Activated naive CD4-positive, alpha-beta T cell treated with anti-CD3 and anti-CD28 coated beads, Interleukin-2, amount 50 U/mL, for 72 hours (primary cell): ENCODE measurements around the gene SYCP2L. TPM values are rescaled to one million over a fixed set of nuclear protein-coding genes. Genes with fewer than 3 reads are reported as not detected.

Source experiments
- ATAC-seq, 2 donors: fragments of 150-1000 bp; cut with Tn5 transposase; 2 replicates each; pipeline ENCODE4 v1.10.0; 2021; ENCODE audit warnings: mild to moderate bottlenecking in 2 of 2, moderate library complexity in 2 of 2
- DNase-seq, 2 donors: peaks; one replicate each; pipeline ENCODE4 v3.0.0; 2021 to 2022; ENCODE audit warnings: low spot score in 2 of 2
- H3K27ac Mint-ChIP-seq, 2 donors: one replicate each; pipeline ENCODE4 v1.8.0; 2022; ENCODE audit warnings: mild to moderate bottlenecking in 2 of 2, mixed read lengths in 2 of 2
- H3K36me3 Mint-ChIP-seq, 2 donors: one replicate each; pipeline ENCODE4 v1.8.0; 2022; ENCODE audit warnings: mixed read lengths in 2 of 2
- H3K9me3 Mint-ChIP-seq, 2 donors: one replicate each; pipeline ENCODE4 v1.8.0; 2022; ENCODE audit warnings: mixed read lengths in 2 of 2
- total RNA-seq, 2 donors: library from RNA; stranded (reverse); gene quantifications; one replicate each; pipeline ENCODE4 v1.2.3, GENCODE V29; 2022

SYCP2L gene
- total RNA-seq, 2 donors from 2014 or later = 0.39 to 0.71 TPM

GRCh38 chr6:11008821-11009220, 122.0 kb downstream of the SYCP2L start:
- Mint-ChIP-seq H3K27ac (no peak overlapping the region), H3K36me3 (no peaks in the 10 kb centered on the region), H3K9me3 (no peaks in the 10 kb centered on the region)
- DNase-seq = no peak
- ATAC-seq = no peak

DNA sequence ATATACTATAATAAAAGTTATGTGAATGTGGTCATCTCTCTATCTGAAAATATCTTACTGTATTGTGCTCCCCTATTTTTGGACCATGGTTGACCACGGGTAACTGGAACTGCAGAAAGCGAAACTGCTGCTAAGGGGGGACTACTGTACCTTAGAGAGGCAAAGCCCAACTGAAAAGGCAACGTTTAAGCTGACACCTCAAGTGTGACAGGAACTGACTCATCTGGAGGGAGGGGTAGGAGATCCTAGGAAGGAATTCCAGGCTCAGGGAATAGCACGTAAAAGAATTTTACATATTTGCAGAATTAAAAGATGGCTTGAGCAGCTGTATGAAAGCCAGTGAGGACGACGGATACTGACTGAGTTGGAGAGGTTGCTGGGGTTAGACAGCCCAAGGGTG, 122.5 kb downstream of the SYCP2L start:
- DNase-seq (no peak), ATAC-seq (no peak)
- Mint-ChIP-seq H3K27ac (no peak overlapping the region), H3K36me3 (no peaks in the 10 kb centered on the region), H3K9me3 (no peaks in the 10 kb centered on the region)

DNA sequence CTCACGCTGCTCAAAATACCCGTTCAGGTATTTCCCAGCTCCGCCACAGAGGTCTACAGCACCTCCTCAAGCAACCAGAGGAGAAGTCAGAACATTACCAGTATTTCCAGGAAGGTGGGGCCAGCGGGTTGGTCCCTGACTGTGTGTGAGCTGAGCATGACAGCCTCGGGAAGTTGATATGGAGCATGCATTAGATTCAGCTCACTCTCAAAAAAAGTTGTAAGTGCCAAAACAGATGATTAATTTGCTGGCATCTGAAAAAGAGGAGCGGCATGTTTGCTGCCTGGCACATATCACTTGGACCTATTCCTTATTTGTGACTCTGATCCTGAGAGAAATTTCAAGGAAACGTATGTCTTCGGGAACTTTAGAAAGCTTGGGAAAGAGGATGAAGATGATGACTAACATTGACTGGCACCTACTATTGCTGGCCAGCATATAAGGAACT, 125.0 kb downstream of the SYCP2L start:
- Mint-ChIP-seq H3K36me3 (no peaks in the 10 kb centered on the region), H3K9me3 (no peaks in the 10 kb centered on the region), H3K27ac (no peak overlapping the region)
- no peak for ATAC-seq
- no peak for DNase-seq

DNA sequence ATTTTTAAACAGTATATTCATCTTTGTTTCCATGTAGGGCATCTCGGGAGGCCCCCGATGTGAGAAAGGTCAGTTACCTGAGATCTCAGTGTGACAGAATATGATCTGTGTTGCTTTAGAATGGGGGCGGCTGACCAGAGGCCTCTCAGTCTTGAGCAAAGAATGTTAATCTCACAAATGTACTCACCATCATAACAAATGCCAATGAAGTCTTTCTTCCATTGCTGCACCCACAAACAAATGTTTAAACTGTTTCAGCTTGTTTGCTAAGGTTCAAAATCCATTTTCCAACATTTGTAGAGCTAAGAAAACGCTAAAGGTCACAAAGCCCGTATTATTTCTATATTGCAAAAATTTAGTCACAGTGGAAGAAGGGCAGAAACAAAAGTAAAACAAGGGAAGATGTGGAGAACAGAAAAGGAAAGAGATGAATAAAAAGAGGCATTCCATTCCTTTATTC, 125.5 kb downstream of the SYCP2L start:
- Mint-ChIP-seq H3K36me3 (no peaks in the 10 kb centered on the region), H3K27ac (no peak overlapping the region), H3K9me3 (no peaks in the 10 kb centered on the region)
- no peak for ATAC-seq
- no peak for DNase-seq

DNA sequence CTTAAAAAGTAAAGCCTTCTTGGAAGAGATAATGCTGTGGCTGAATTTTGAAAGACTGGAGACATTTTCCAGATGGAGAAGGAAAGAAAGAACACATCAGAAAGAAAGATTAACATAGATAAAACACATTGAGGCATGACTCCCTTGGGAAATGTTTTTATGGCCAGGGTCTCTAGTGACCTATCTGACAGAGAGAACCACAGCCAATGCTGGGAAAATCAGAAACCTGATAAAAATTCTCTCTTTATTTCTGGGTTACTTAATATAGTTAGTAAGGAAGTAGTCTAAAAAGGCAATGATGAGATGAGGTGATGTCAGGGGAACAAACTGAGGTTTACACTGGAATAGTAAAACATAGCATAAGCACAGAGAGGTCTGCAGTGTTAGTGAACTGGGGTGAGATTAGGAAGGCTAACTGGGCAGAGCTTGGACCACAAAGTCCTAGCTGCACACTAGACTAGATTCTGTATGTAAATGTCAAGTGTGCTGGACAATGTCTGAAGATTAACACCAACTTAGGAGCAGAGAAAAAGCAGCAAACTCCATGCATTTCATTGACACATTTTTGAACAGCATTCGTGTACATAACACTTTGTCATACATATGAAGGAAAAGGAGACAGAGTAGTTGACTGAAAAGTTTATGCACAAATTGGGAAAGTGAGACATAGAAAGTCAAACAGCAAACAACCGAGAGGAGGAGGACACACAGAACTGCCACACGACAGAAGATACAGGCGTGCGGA, 126.3 kb downstream of the SYCP2L start:
- ATAC-seq (no peak), DNase-seq (no peak)
- Mint-ChIP-seq H3K36me3 (no peaks in the 10 kb centered on the region), H3K9me3 (no peaks in the 10 kb centered on the region), H3K27ac (no peak overlapping the region)

DNA sequence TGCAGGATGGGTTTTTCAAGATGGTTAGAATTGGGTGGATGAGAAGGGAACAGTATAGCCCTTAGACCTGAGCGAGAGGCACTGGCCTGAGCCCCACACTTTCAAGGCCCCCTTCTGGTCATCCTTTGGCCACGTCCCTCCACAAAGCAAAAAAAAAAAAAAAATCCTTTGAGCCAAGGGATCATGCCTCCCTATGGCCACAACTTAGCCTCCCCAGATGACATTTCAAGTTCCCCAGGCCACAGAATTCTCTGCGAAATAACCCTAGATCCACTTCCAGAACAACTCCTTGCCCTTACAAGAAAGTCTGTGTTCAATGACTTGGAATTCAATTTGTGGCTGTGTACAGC, 126.8 kb downstream of the SYCP2L start:
- no peak overlapping the region for H3K27ac Mint-ChIP-seq
- ATAC-seq (no peak), DNase-seq (no peak)
- H3K36me3 Mint-ChIP-seq = no peaks in the 10 kb centered on the region
- no peaks in the 10 kb centered on the region for H3K9me3 Mint-ChIP-seq

- Mint-ChIP-seq H3K36me3 (no peaks in the 10 kb centered on the region), H3K9me3 (no peaks in the 10 kb centered on the region), H3K27ac (no peak overlapping the region)
- no peak for DNase-seq
- no peak for ATAC-seq
Measured at GRCh38 chr6:11015102-11015501, 128.2 kb downstream of the SYCP2L start.

DNA sequence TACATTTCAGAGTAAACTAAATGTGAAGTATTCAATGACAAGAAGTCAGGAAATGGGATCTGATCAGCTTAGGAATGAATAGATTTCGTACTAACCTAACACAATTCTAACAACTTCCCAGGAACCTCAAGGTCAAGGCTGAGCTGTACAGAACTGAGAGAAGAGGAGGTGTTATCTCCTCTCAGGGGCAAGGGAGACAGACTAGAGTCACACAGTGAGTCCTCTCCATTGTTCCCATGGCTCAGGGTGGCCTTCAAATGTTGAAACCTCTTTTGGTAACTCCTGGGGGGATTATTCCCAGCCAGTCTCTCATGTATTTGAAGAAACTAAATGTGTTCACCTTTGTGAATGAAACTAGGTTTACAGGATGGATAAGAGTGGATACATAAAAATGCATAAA, 129.6 kb downstream of the SYCP2L start:
- no peak for DNase-seq
- H3K36me3 Mint-ChIP-seq = no peaks in the 10 kb centered on the region
- no peak for ATAC-seq
- H3K9me3 Mint-ChIP-seq = no peaks in the 10 kb centered on the region
- H3K27ac Mint-ChIP-seq = no peak overlapping the region

DNA sequence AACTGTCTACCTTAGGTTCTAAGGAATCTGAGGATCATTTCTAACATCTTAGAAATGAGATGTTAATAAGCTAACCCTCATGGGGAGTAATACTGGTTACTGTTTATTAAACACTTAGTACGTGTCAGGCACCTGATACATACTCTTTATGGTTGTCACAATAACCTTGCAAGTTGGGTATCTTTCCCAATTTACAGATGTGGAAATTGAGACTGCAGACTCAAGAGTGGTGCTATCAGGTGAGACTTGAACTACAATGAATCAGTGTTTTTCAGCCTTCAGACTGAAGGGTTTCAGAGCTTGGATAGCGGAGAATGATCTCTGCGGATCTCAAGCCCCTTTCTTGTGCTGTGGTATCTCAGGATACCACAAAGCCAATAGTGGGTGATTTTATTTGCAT, 130.2 kb downstream of the SYCP2L start:
- DNase-seq = no peak
- ATAC-seq = no peak
- Mint-ChIP-seq H3K27ac (no peak overlapping the region), H3K9me3 (no peaks in the 10 kb centered on the region), H3K36me3 (no peaks in the 10 kb centered on the region)

DNA sequence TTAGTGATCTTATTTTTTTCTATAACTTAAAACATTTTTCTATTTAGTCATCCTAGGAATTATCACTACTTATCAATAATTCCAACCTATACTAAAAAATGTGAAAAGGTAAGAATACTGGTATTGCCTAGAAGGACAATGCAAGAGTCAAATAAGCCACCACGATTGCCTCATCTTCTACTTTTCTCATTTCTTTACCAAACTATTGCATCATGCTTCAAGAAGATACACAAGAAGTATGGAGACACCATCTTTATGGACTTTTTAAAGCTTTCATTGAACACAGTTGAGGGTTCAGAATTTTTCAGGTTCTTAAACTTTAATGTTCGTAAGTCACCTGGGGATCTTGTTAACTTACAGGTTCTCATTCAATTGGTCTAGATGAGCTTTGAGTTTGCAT, 131.4 kb downstream of the SYCP2L start:
- Mint-ChIP-seq H3K9me3 (no peaks in the 10 kb centered on the region), H3K27ac (no peak overlapping the region), H3K36me3 (no peaks in the 10 kb centered on the region)
- ATAC-seq = no peak
- no peak for DNase-seq

GRCh38 chr6:11021003-11021402, 134.2 kb downstream of the SYCP2L start:
- H3K27ac Mint-ChIP-seq = no peak overlapping the region
- no peak for DNase-seq
- H3K9me3 Mint-ChIP-seq = no peaks in the 10 kb centered on the region
- ATAC-seq = no peak
- no peaks in the 10 kb centered on the region for H3K36me3 Mint-ChIP-seq

DNA sequence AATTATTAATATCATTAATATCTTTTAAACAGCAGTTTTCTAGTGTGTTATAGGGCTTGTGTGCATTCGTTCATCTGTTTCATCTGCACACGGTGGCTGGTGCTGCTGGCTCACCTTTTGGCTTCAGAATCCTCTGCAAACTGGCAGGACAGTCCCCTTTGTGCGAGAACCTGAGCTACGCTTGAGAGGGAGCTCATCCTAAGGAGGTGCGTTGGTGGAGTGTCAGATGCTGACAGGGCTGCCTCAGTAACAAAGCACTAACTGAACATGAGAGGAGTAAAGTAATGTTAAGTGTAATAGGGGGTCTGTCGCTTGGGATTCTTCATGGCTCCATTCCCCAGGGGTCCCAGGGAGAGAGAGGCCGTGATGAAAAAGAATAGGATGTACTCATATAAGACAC, 134.9 kb downstream of the SYCP2L start:
- DNase-seq = no peak
- Mint-ChIP-seq H3K9me3 (no peaks in the 10 kb centered on the region), H3K27ac (no peak overlapping the region), H3K36me3 (no peaks in the 10 kb centered on the region)
- ATAC-seq = no peak

DNA sequence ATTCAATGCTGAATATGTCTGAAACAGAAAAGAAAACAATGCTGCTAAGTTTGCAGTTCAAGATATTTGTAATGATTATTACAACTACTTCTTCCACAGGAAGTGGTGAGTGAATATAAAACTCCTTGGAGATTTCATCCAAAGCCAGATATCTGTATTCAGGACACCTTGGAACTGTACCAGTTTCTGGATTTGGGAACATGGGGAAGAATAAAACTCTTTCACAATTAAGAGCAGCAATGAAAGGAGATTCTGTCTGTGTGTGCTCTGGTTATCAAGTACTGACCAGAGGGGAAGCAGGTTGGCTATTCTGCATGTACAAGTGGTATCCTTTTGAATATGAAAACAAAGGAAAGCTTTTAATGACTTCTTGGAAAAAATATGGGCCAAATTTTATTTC, 136.2 kb downstream of the SYCP2L start:
- DNase-seq = no peak
- no peaks in the 10 kb centered on the region for H3K9me3 Mint-ChIP-seq
- no peak overlapping the region for H3K27ac Mint-ChIP-seq
- ATAC-seq = no peak
- H3K36me3 Mint-ChIP-seq = no peaks in the 10 kb centered on the region

Other genes starting within 250 kb of the SYCP2L start
- 1 to 10 TPM in 1 of 2 donors, not detected in 1; 1.0 TPM for gene C6orf52, start 192.4 kb upstream of the SYCP2L start, total RNA-seq
- 10 to 100 TPM; 20.3 TPM for gene PAK1IP1, start 192.1 kb upstream of the SYCP2L start, total RNA-seq
- gene TMEM14C, start 164.0 kb upstream of the SYCP2L start, total RNA-seq = 10 to 100 TPM; 67.2 to 91.1 TPM
- 100 to 1,000 TPM in 1 of 2 donors, 10 to 100 TPM in 1; 86.7 to 104 TPM for gene TMEM14B, start 139.2 kb upstream of the SYCP2L start, total RNA-seq
- 1 to 10 TPM in 1 of 2 donors, under 1 TPM in 1; 0.05 to 1.1 TPM for gene MAK, start 48.5 kb upstream of the SYCP2L start, total RNA-seq
- not detected for gene GCM2, start 5.0 kb upstream of the SYCP2L start, total RNA-seq
- not detected for gene ELOVL2, start 157.3 kb downstream of the SYCP2L start, total RNA-seq
- gene SMIM13, start 206.8 kb downstream of the SYCP2L start, total RNA-seq = 1 to 10 TPM; 6.3 to 6.4 TPM
- gene ERVFRD-1, start 224.7 kb downstream of the SYCP2L start, total RNA-seq = not detected